ENCODE data around the gene TBX19. TPM values are rescaled to one million over a fixed set of nuclear protein-coding genes. Genes with fewer than 3 reads are reported as not detected.
A peak's percentile ranks its signal among the peaks of the same experiment; 100 is the strongest.
"Not testable (repeated sequence)": the region's sequence is repeated elsewhere in the genome, so short reads cannot be mapped to it uniquely, and the experiment has no call there.

The TBX19 gene
- total RNA-seq, 1 donor from 2014 or later, result 1.1 TPM

DNA sequence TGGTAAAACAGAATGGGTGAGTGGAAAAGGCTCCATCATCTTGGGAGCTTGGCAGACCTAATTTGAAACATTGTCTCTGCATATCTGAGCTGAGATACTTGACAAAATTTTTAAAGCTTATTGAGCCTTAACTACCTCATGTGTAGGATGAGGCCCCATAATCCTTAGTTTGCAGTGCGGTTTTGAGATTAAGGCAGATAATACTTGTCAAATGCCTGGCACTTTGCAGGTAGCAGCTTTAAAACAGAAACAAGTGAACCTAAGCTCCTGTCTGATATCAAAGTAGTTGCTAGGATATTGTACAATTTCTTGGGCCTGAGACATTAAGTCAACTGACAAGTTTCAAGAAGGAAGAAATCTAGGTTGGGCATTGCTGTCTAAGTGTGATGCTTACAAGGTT lies 65.3 kb downstream of the TBX19 start:
- no peak for FAIRE-seq
- Histone ChIP-seq H3K36me3 (ENCODE audit: insufficient read depth, low read length) (no peaks in the 10 kb centered on the region), H4K20me1 (ENCODE audit: insufficient read depth, low read length) (no peaks in the 10 kb centered on the region), H3K4me1 (ENCODE audit: insufficient read depth, low read length) (peaks cover 3% of the 10 kb centered on the region), H2AFZ (ENCODE audit: low read depth, low read length) (no peak overlapping the region), H3K4me2 (ENCODE audit: low read length) (no peak overlapping the region), H3K9ac (ENCODE audit: low read length) (no peak overlapping the region), H3K4me3 (ENCODE audit: insufficient read depth, low read depth, low read length) (no peak overlapping the region), H3K79me2 (ENCODE audit: insufficient read depth, low read length) (no peaks in the 10 kb centered on the region), H3K27me3 (ENCODE audit: insufficient read depth, low read length) (no peaks in the 10 kb centered on the region), H3K9me3 (ENCODE audit: insufficient read depth, low read depth, low read length) (no peaks in the 10 kb centered on the region), H3K27ac (ENCODE audit: low read depth, low read length) (no peak overlapping the region)
- no peaks in the 10 kb centered on the region for H3K9me3 Mint-ChIP-seq (ENCODE audit: unreplicated experiment)
- no peak overlapping the region for H3K27ac Mint-ChIP-seq (ENCODE audit: unreplicated experiment)
- no peaks in the 10 kb centered on the region for H3K36me3 Mint-ChIP-seq (ENCODE audit: low read depth, unreplicated experiment)
- TF ChIP-seq EZH2 (IDR thresholded peaks at IDR 0.05; ENCODE audit: insufficient read depth, low read length), result no peak
- peaks cover 7% of the 10 kb centered on the region for H3K27me3 Mint-ChIP-seq (ENCODE audit: low read depth, unreplicated experiment)
- no peak for DNase-seq (ENCODE audit: low read depth)
- no peak overlapping the region for H3K4me3 Mint-ChIP-seq (ENCODE audit: unreplicated experiment)
- no peaks in the 10 kb centered on the region for H3K4me1 Mint-ChIP-seq (ENCODE audit: low read depth, unreplicated experiment)

- Mint-ChIP-seq H3K9me3 (ENCODE audit: unreplicated experiment) (no peaks in the 10 kb centered on the region), H3K36me3 (ENCODE audit: low read depth, unreplicated experiment) (no peaks in the 10 kb centered on the region), H3K27ac (ENCODE audit: unreplicated experiment) (no peak overlapping the region)
These were observed 67.0 kb downstream of the TBX19 start for GRCh38 chr1:168347630-168348029.

DNA sequence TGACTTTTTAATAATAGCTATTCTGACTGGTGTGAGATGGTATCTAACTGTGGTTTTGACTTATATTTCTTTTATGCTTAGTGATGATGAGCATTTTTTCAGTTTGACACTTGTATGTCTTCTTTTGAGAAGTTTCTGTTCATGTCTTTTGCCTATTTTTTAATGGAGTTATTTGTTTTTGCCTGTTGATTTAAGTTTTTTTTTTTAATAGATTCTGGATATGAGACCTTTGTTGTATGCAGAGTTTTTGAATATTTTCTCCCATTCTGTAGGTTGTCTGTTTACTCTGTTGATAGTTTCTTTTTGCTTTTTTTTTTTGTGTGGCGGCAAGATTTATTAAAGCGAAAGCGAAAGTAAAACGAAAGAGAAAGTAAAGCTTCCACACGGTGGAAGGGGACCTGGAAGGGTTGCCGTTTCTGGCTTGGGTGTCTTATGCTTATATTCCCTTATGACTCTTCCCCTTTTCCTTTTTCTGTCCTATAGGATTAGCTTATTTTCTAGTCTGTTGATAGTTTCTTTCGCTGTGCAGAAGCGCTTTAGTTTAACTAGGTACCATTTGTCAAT lies 67.6 kb downstream of the TBX19 start:
- Histone ChIP-seq H4K20me1 (ENCODE audit: insufficient read depth, low read length) (no peaks in the 10 kb centered on the region), H3K27me3 (ENCODE audit: insufficient read depth, low read length) (no peaks in the 10 kb centered on the region), H3K4me2 (ENCODE audit: low read length) (peak overlapping the region; percentile 62), H2AFZ (ENCODE audit: low read depth, low read length) (no peak overlapping the region), H3K4me1 (ENCODE audit: insufficient read depth, low read length) (no peaks in the 10 kb centered on the region), H3K27ac (ENCODE audit: low read depth, low read length) (no peak overlapping the region), H3K79me2 (ENCODE audit: insufficient read depth, low read length) (no peaks in the 10 kb centered on the region), H3K4me3 (ENCODE audit: insufficient read depth, low read depth, low read length) (peak overlapping the region; percentile 5), H3K9ac (ENCODE audit: low read length) (no peak overlapping the region), H3K36me3 (ENCODE audit: insufficient read depth, low read length) (no peaks in the 10 kb centered on the region), H3K9me3 (ENCODE audit: insufficient read depth, low read depth, low read length) (no peaks in the 10 kb centered on the region)
- DNase-seq (ENCODE audit: low read depth) (no peak), FAIRE-seq (no peak)
- TF ChIP-seq EZH2 (IDR thresholded peaks at IDR 0.05; ENCODE audit: insufficient read depth, low read length) (no peak), CTCF (IDR thresholded peaks at IDR 0.05; ENCODE audit: insufficient read depth, low read depth, low read length) (no peak)
- no peak overlapping the region for H3K4me3 Mint-ChIP-seq (ENCODE audit: unreplicated experiment)
- H3K4me1 Mint-ChIP-seq (ENCODE audit: low read depth, unreplicated experiment), result no peaks in the 10 kb centered on the region
- H3K9me3 Mint-ChIP-seq (ENCODE audit: unreplicated experiment), result no peaks in the 10 kb centered on the region
- no peaks in the 10 kb centered on the region for H3K36me3 Mint-ChIP-seq (ENCODE audit: low read depth, unreplicated experiment)
- peaks cover 7% of the 10 kb centered on the region for H3K27me3 Mint-ChIP-seq (ENCODE audit: low read depth, unreplicated experiment)
- no peak overlapping the region for H3K27ac Mint-ChIP-seq (ENCODE audit: unreplicated experiment)

More at GRCh38 chr1:168347630-168348029, 67.0 kb downstream of the TBX19 start:
- Histone ChIP-seq H3K4me3 (ENCODE audit: insufficient read depth, low read depth, low read length) (no peak overlapping the region), H3K9ac (ENCODE audit: low read length) (no peak overlapping the region), H3K79me2 (ENCODE audit: insufficient read depth, low read length) (no peaks in the 10 kb centered on the region), H4K20me1 (ENCODE audit: insufficient read depth, low read length) (no peaks in the 10 kb centered on the region), H3K4me1 (ENCODE audit: insufficient read depth, low read length) (no peaks in the 10 kb centered on the region), H3K36me3 (ENCODE audit: insufficient read depth, low read length) (no peaks in the 10 kb centered on the region), H3K27ac (ENCODE audit: low read depth, low read length) (no peak overlapping the region), H3K27me3 (ENCODE audit: insufficient read depth, low read length) (no peaks in the 10 kb centered on the region), H2AFZ (ENCODE audit: low read depth, low read length) (no peak overlapping the region), H3K4me2 (ENCODE audit: low read length) (no peak overlapping the region), H3K9me3 (ENCODE audit: insufficient read depth, low read depth, low read length) (no peaks in the 10 kb centered on the region)
- DNase-seq (ENCODE audit: low read depth) (no peak), FAIRE-seq (no peak)
- TF ChIP-seq EZH2 (IDR thresholded peaks at IDR 0.05; ENCODE audit: insufficient read depth, low read length) (no peak), CTCF (IDR thresholded peaks at IDR 0.05; ENCODE audit: insufficient read depth, low read depth, low read length) (no peak)
- Mint-ChIP-seq H3K4me3 (ENCODE audit: unreplicated experiment) (no peak overlapping the region), H3K27me3 (ENCODE audit: low read depth, unreplicated experiment) (peaks cover 7% of the 10 kb centered on the region), H3K4me1 (ENCODE audit: low read depth, unreplicated experiment) (no peaks in the 10 kb centered on the region)

DNA sequence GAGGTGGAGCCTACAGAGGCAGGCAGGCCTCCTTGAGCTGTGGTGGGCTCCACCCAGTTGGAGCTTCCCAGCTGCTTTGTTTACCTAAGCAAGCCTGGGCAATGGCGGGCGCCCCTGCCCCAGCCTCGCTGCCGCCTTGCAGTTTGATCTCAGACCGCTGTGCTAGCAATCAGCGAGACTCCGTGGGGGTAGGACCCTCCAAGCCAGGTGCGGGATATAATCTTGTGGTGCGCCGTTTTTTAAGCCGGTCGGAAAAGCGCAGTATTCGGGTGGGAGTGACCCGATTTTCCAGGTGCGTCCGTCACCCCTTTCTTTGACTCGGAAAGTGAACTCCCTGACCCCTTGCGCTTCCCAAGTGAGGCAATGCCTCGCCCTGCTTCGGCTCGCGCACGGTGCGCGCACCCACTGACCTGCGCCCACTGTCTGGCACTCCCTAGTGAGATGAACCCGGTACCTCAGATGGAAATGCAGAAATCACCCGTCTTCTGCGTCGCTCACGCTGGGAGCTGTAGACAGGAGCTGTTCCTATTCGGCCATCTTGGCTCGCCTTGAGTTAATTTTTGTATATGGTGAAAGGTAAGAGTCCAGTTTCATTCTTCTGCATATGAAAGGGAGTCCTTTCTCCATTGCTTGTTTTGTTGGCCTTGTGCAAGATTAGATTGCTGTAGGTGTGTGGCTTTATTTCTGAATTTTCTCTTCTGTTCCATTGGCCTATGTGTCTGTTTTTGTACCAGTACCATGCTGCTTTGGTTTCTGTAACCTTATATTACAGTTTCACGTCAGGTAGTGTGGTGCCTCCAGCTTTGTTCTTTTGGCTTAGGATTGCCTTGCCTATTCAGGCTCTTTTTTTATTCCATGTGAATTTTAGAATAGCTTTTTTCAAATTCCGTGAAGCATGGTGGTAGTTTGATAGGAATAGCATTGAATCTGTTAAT lies 73.9 kb downstream of the TBX19 start:
- H4K20me1 ChIP-seq (ENCODE audit: insufficient read depth, low read length); H3K4me2 ChIP-seq (ENCODE audit: low read length); H3K27me3 Mint-ChIP-seq (ENCODE audit: low read depth, unreplicated experiment); H2AFZ ChIP-seq (ENCODE audit: low read depth, low read length); H3K27ac ChIP-seq (ENCODE audit: low read depth, low read length); H3K9ac ChIP-seq (ENCODE audit: low read length); FAIRE-seq; H3K36me3 ChIP-seq (ENCODE audit: insufficient read depth, low read length); H3K27ac Mint-ChIP-seq (ENCODE audit: unreplicated experiment); H3K36me3 Mint-ChIP-seq (ENCODE audit: low read depth, unreplicated experiment); H3K9me3 Mint-ChIP-seq (ENCODE audit: unreplicated experiment); H3K9me3 ChIP-seq (ENCODE audit: insufficient read depth, low read depth, low read length); H3K27me3 ChIP-seq (ENCODE audit: insufficient read depth, low read length); H3K4me3 ChIP-seq (ENCODE audit: insufficient read depth, low read depth, low read length); H3K79me2 ChIP-seq (ENCODE audit: insufficient read depth, low read length); H3K4me1 ChIP-seq (ENCODE audit: insufficient read depth, low read length); DNase-seq (ENCODE audit: low read depth); H3K4me3 Mint-ChIP-seq (ENCODE audit: unreplicated experiment); H3K4me1 Mint-ChIP-seq (ENCODE audit: low read depth, unreplicated experiment): not testable (repeated sequence)
